ENCODE results near the gene VRK1.

DNA sequence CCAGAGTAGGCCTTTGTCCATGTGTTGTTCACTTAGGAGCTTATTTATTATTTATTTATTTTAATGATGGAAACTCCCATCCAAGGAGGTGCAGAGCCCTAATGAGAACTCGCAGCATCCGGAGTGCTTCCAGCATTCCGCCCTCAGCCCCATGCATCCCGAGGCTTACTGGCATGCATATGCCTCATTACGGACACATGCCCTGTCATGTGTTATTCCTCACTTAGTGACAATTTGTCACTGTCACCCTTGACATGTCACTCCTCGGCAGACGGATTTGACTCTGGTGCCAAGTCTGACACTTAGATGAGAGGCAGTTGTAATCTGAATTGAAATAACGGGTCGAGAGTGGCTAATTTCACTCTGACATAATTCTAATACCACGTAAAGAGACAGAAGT is 132.8 kb downstream of the VRK1 start:
- TF ChIP-seq BACH2 (CRISPR knock-in tag; IDR thresholded peaks at IDR 0.05; ENCODE audit: borderline replicate concordance) (no peak), ZNF8 (CRISPR knock-in tag; IDR thresholded peaks at IDR 0.05) (no peak), ISL1 (CRISPR knock-in tag; IDR thresholded peaks at IDR 0.05) (no peak), TOX (CRISPR knock-in tag; IDR thresholded peaks at IDR 0.05; ENCODE audit: borderline replicate concordance) (no peak), OSR1 (CRISPR knock-in tag; IDR thresholded peaks at IDR 0.05) (no peak), RARB (CRISPR knock-in tag; IDR thresholded peaks at IDR 0.05) (no peak), SNAI2 (CRISPR knock-in tag; IDR thresholded peaks at IDR 0.05) (no peak), ZNF70 (CRISPR knock-in tag; IDR thresholded peaks at IDR 0.05) (no peak), CSDC2 (CRISPR knock-in tag; IDR thresholded peaks at IDR 0.05) (no peak), PPARA (CRISPR knock-in tag; IDR thresholded peaks at IDR 0.05; ENCODE audit: borderline replicate concordance) (no peak), TCF4 (CRISPR knock-in tag; IDR thresholded peaks at IDR 0.05; ENCODE audit: borderline replicate concordance) (no peak)
- TF ChIP-seq, protein P1, sequence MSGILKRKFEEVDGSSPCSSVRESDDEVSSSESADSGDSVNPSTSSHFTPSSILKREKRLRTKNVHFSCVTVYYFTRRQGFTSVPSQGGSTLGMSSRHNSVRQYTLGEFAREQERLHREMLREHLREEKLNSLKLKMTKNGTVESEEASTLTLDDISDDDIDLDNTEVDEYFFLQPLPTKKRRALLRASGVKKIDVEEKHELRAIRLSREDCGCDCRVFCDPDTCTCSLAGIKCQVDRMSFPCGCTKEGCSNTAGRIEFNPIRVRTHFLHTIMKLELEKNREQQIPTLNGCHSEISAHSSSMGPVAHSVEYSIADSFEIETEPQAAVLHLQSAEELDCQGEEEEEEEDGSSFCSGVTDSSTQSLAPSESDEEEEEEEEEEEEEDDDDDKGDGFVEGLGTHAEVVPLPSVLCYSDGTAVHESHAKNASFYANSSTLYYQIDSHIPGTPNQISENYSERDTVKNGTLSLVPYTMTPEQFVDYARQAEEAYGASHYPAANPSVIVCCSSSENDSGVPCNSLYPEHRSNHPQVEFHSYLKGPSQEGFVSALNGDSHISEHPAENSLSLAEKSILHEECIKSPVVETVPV (CRISPR knock-in tag; IDR thresholded peaks at IDR 0.05), result no peak
- TF ChIP-seq, protein P2, sequence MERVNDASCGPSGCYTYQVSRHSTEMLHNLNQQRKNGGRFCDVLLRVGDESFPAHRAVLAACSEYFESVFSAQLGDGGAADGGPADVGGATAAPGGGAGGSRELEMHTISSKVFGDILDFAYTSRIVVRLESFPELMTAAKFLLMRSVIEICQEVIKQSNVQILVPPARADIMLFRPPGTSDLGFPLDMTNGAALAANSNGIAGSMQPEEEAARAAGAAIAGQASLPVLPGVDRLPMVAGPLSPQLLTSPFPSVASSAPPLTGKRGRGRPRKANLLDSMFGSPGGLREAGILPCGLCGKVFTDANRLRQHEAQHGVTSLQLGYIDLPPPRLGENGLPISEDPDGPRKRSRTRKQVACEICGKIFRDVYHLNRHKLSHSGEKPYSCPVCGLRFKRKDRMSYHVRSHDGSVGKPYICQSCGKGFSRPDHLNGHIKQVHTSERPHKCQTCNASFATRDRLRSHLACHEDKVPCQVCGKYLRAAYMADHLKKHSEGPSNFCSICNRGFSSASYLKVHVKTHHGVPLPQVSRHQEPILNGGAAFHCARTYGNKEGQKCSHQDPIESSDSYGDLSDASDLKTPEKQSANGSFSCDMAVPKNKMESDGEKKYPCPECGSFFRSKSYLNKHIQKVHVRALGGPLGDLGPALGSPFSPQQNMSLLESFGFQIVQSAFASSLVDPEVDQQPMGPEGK (CRISPR knock-in tag; IDR thresholded peaks at IDR 0.05; ENCODE audit: borderline replicate concordance), result no peak
- TF ChIP-seq, protein P3, sequence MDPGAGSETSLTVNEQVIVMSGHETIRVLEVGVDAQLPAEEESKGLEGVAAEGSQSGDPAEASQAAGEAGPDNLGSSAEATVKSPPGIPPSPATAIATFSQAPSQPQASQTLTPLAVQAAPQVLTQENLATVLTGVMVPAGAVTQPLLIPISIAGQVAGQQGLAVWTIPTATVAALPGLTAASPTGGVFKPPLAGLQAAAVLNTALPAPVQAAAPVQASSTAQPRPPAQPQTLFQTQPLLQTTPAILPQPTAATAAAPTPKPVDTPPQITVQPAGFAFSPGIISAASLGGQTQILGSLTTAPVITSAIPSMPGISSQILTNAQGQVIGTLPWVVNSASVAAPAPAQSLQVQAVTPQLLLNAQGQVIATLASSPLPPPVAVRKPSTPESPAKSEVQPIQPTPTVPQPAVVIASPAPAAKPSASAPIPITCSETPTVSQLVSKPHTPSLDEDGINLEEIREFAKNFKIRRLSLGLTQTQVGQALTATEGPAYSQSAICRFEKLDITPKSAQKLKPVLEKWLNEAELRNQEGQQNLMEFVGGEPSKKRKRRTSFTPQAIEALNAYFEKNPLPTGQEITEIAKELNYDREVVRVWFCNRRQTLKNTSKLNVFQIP (CRISPR knock-in tag; IDR thresholded peaks at IDR 0.05; ENCODE audit: borderline replicate concordance, low read depth), result no peak

All from SK-N-SH treated with all-trans-retinoic acid at 6 μM for 48 hours (cell line).